GM12874 (cell line): Measurements from ENCODE around the gene JCAD.

ENCODE experiments used
- CTCF ChIP-seq: IDR thresholded peaks from 2 replicates; pipeline ENCODE4 v1.5.1; 2011; ENCODE audit warnings: low read depth, mild to moderate bottlenecking, control low read depth, low read length, moderate library complexity; ENCODE audit not compliant: insufficient read depth

Gene JCAD

DNA sequence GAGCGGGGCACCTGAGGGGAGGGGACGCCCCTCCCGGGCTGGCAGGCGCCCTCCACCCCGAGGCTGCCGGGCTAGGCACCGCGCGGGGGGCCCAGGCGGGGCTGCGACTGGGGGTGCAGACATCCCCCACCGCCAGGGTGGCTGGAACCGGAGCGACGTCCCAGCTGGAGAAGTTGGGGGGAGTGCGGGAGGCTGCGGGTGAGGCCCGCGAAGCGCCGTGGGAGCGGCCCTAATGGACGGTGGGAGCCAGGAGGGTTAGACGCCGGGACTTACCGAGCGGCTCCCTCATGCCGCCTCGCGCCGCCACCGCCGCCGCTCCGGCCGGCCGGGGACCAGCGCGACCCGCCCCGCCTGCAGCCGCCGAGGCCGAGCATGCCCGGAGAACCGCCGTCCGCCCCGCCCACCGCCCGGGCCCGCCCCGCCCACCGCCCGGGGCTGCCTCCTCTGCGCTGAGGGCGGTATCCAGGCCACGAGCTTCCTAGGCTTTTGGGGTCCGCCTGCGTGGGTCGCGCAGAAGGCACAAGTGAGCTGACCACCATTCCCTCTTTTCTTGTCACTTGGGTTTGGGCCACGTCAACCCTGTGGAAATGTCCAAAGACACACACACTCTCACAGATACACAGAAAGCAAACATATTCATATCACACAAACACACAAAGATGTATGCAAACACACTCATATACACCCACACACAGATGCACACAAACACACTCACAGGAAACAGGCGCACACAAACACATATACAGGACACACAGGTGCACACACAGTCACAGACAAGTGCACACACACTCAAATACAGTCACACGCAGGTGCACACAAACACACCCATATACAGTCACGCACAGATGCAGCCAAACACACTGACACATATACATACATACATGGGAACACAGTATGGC lies at the start of gene JCAD:
Gene JCAD (minus strand): TSS at position 378 of the 899 bp plus-strand sequence. CDS start 11,774 bp downstream, outside the sequence.
- TF ChIP-seq CTCF = no peak

GRCh38 chr10:30106987-30107386 lies 47.6 kb upstream of the JCAD start:
- no peak for TF ChIP-seq CTCF

DNA sequence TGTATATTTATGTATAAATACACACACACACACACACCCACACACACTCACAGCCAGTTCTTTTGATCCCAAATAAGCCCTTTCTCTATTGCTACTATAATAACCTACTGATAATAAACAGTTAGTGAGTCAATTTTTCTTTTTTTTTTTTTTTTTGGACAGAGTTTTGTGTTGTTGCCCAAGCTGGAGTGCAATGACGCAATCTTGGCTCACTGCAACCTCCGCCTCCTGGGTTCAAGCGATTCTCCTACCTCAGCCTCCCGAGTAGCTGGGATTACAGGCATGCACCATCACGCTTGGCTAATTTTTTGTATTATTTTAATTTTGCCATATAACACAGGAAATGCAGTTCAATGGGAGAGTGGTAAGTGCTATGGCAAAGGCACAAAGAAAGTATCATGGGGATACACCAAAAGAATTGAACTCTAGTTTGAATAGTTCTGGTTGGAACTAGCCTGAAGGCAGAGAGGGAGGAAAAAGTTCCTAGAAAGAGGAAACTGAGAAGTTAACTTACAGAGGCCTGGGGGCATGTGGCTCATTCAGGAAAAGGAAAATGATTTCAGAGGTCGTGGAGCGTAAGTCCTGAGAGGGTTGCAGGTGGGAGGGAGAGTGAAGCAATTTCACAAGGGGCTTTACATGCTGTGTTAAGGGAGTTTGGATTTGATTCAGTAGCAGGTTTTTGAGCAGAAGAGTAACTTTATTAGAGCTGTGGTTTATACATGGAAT lies 44.4 kb upstream of the JCAD start:
- TF ChIP-seq CTCF = no peak

- no peak for TF ChIP-seq CTCF
These were observed 39.7 kb upstream of the JCAD start for GRCh38 chr10:30099101-30099500.

DNA sequence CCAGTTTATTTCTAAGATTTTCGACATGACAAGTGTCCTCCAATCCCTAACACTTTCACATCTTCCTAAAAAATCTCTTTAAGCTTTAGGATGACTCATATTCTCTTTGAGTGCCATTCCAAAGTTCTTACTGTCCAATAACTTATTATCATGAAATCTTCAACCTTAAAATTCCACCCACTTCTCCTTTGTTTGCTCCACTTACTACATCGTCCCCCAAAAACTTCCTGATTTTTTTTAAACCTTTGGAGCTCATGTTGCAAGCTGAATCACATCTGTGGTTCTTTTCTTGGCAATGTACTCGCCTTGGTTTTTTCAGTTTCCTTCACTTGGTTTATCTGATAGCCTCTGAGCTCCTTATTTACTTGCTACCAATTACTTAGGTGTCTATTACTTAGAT lies 39.2 kb upstream of the JCAD start:
- TF ChIP-seq CTCF = no peak

- TF ChIP-seq CTCF = no peak
These were observed 37.2 kb upstream of the JCAD start for GRCh38 chr10:30096564-30096963.

DNA sequence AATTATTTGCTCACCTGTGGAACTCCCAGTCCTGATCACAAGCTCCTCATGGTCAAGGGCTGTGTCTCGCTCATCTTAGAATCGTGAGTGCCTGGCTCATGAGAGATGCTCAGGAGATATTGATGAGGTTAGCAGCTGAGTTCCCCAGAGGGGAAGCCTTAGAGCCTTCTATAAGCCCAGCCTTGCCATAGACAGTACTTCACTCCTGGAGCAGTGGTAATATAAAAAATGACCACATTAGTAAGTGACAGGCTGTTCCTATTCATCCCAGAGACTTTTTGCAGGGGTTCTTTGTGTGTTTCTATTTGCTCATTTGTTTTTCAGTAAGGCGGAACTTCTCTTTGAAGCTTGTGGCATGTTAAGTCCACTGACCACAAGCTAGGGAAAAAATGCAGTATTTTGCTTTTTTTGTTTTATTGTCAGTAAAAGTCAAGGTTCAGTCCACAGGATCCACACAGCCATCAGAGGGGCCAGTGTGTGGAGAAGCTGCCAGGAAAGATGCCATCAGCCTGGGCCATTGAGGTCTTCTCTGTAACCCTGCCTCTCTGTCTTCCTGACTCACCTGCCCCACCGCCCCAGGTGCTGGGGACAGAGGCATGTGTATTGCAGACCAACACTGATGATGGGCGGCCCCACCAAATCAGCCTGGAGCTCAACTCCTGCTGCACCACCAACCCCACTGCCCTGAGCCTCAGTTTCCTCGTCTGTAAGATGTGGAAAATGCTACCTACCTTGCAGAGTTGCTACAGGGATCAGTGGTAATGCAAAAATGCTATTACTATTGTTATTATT lies 36.4 kb upstream of the JCAD start:
- no peak for TF ChIP-seq CTCF
